RWPE1 (cell line): ENCODE data around the gene TRPM2.

Source experiments
- CTCF ChIA-PET: fragments of 350-600 bp; sonication (Branson Sonifier 250); formaldehyde crosslinking; extraction: SDS; loops from one replicate; lab custom pipeline; 2021; lab: Yijun Ruan, JAX
- POLR2A ChIA-PET: fragments of 400-600 bp; formaldehyde crosslinking; extraction: SDS; loops from one replicate; lab custom pipeline; 2020; ENCODE audit warnings: antibody characterized with exemption; ENCODE audit not compliant: low non-redundant PET; lab: Yijun Ruan, JAX
- DNase-seq: peaks from one replicate; pipeline ENCODE4 v3.0.0; 2012; ENCODE audit warnings: low spot score
- H3K27ac ChIP-seq: fragments of 450-650 bp; 2 replicates; pipeline ENCODE4 v1.5.1; 2017
- CTCF ChIP-seq: fragments of 450-650 bp; conservative IDR thresholded peaks from 2 replicates; pipeline ENCODE4 v1.5.1; 2017; ENCODE audit warnings: low read depth, mild to moderate bottlenecking

TRPM2 gene

GRCh38 chr21:44376606-44377005, 23.2 kb downstream of the TRPM2 start:
- ChIA-PET CTCF (no interaction called here), POLR2A (no interaction called here)
- no peak for TF ChIP-seq CTCF
- H3K27ac ChIP-seq = no peak overlapping the region
- DNase-seq = no peak

- DNase-seq = no peak
- peak overlapping the region; percentile 45 for H3K27ac ChIP-seq
- POLR2A ChIA-PET = no interaction called here
- TF ChIP-seq CTCF = no peak
- CTCF ChIA-PET = interaction anchor here (0.6 kb wide), 1 partner anchor 78 kb away, joined by 4 read pairs; the partner anchor contains the start of gene LRRC3
Observed at GRCh38 chr21:44377201-44377921, 23.9 kb downstream of the TRPM2 start.

GRCh38 chr21:44377922-44378645, 24.7 kb downstream of the TRPM2 start:
- CTCF ChIA-PET = interaction anchor here (0.6 kb wide), 1 partner anchor 77 kb away, joined by 4 read pairs; the partner anchor contains the start of gene LRRC3
- DNase-seq = no peak
- H3K27ac ChIP-seq = peak overlapping the region; percentile 45
- POLR2A ChIA-PET = no interaction called here
- TF ChIP-seq CTCF = no peak

GRCh38 chr21:44378646-44379514, 25.5 kb downstream of the TRPM2 start:
- CTCF ChIA-PET = no interaction called here
- POLR2A ChIA-PET = no interaction called here
- DNase-seq = no peak
- H3K27ac ChIP-seq = no peak overlapping the region
- TF ChIP-seq CTCF = no peak

GRCh38 chr21:44379515-44379848, 26.1 kb downstream of the TRPM2 start:
- DNase-seq = no peak
- ChIA-PET CTCF (no interaction called here), POLR2A (no interaction called here)
- no peak overlapping the region for H3K27ac ChIP-seq
- TF ChIP-seq CTCF = no peak

GRCh38 chr21:44379991-44380865, 26.8 kb downstream of the TRPM2 start:
- ChIA-PET CTCF (no interaction called here), POLR2A (no interaction called here)
- H3K27ac ChIP-seq = no peak overlapping the region
- TF ChIP-seq CTCF = no peak
- DNase-seq = no peak
